GM13976 (cell line): ENCODE measurements around the gene KLF5.

ENCODE experiments used
- DNase-seq: peaks from one replicate; pipeline ENCODE4 v3.0.0; 2012; ENCODE audit warnings: low spot score
- in situ Hi-C: fragments of 300-500 bp; cut with MboI; formaldehyde crosslinking; loops from one replicate; pipeline ENCODE4 v1.12.0; 2022; ENCODE audit warnings: low sequenced_read_pairs, mixed read lengths, inconsistent platforms; ENCODE audit not compliant: unreplicated experiment
- TF ChIP-seq, protein P1 (sequence below): IDR thresholded peaks from 2 replicates; pipeline ENCODE4 v1.5.1; 2012; ENCODE audit warnings: borderline replicate concordance, mild to moderate bottlenecking; ENCODE audit not compliant: insufficient read depth; ENCODE audit errors: extremely low read depth, missing control alignments, control extremely low read depth

Gene KLF5

DNA sequence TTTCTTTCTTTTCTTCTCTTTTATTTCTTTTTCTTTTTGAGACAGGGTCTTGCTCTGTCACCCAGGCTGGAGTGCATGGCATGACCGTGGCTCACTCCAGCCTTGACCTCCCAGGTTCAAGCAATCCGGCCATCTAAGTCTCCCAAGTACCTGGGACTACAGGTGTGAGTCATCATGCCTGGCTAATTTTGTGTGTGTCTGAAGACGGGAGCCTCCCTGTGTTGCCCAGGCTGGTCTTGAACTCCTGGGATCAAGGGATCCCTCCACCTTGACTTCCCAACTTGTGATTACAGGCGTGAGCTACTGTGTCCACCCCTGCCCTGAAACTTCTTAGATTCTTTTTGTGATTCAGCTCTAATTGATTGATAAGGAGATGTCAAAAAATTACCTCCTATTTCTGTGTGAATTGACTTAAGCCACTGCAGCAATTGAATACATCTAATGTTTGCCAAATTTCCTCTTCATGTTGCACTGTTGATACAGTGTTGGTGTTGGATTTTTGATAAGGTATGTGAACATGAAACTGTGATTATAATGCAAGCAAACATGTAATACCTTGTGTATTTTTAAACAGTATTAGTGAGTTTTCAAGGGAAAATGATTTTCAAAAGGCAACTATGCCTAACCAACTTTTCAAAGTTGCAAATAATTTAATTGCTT is 22.6 kb downstream of the KLF5 start:
- in situ Hi-C loops: no loop called here
- TF ChIP-seq, protein P1, sequence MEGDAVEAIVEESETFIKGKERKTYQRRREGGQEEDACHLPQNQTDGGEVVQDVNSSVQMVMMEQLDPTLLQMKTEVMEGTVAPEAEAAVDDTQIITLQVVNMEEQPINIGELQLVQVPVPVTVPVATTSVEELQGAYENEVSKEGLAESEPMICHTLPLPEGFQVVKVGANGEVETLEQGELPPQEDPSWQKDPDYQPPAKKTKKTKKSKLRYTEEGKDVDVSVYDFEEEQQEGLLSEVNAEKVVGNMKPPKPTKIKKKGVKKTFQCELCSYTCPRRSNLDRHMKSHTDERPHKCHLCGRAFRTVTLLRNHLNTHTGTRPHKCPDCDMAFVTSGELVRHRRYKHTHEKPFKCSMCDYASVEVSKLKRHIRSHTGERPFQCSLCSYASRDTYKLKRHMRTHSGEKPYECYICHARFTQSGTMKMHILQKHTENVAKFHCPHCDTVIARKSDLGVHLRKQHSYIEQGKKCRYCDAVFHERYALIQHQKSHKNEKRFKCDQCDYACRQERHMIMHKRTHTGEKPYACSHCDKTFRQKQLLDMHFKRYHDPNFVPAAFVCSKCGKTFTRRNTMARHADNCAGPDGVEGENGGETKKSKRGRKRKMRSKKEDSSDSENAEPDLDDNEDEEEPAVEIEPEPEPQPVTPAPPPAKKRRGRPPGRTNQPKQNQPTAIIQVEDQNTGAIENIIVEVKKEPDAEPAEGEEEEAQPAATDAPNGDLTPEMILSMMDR: no peak
- no peak for DNase-seq

DNA sequence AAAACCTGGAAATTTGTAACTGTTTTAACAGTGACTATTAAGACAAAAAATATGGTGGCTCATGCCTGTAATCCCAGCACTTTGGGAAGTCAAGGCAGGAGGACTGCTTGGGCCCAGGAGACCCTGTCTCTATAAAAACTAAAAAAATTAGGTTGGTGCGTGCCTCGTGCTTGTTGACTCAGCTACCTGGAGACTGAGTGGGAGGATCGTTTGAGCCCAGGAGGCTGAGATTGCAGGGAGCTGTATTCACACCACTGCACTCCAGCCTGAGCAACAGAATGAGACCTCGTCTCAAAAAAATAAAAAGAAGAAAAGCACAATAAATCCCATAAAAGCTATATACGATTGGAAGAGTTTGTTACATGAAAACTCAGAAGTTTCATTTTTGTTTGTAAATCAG is 23.7 kb downstream of the KLF5 start:
- TF ChIP-seq, protein P1: no peak
- in situ Hi-C loops: no loop called here
- DNase-seq: no peak

DNA sequence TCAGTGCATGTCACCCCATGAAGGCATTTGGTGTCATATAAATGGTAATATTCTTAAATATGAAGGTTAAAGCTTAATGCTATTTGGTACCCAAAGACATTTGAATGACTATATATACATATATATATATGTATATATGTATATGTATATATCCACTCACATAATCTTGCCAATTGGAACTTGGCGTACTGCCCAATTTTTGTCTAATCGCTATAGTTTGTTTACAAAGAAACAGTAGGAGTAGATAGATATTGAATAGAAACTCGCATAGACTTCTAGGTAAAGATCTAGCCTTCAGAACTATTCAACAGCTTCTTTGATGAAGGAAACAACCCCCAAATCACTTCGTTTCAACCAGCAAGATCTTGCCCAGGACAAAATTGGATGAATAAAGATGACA is 24.1 kb downstream of the KLF5 start:
- TF ChIP-seq, protein P1: no peak
- in situ Hi-C loops: no loop called here
- no peak for DNase-seq

DNA sequence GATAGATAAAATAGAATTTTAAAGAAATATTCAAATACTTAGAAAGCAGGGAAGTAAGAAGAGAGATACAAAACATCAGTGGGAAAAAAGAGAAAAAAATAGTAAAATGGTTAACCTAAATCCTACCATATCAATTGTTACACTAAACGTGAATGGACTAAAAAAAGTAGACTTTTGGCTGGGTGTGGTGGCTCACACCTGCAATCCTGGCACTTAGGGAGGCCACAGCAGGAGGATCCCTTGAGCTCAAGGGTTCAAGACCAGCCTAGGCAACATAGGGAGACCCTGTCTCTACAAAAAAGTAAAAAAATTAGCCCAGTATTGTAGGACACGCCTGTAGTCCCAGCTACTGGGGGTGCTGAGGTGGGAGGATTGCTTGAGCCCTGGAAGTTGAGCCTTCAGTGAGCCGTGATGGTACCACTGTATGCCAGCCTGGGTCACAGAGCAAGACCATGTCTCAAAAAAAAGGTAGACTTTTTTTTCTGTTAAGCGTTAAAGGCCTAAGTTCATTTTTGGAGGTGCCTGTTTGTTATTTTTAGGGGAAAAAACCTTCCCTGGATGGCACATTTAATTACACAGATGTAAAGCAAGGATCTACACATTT is 29.6 kb downstream of the KLF5 start:
- TF ChIP-seq, protein P1: no peak
- DNase-seq: no peak
- in situ Hi-C loops: no loop called here

DNA sequence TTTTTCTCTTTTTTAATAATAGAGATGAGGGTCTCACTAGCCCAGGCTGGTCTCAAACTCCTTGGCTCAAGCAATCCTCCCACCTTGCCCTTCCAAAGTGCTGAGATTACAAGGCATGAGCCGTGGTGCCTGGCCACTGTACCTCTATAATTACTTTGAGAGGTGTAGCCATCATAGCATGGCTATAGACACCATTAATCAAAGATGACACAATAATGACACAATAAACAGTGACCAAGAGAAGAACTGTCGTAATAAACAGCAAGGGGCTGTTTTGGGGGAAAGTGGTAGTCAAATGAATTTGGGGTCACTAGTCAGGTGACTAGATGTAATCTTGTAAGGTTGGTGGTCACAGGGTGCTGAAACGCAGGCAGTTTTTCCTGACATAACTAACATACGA is 30.4 kb downstream of the KLF5 start:
- no peak for DNase-seq
- TF ChIP-seq, protein P1: no peak
- in situ Hi-C loops: no loop called here

DNA sequence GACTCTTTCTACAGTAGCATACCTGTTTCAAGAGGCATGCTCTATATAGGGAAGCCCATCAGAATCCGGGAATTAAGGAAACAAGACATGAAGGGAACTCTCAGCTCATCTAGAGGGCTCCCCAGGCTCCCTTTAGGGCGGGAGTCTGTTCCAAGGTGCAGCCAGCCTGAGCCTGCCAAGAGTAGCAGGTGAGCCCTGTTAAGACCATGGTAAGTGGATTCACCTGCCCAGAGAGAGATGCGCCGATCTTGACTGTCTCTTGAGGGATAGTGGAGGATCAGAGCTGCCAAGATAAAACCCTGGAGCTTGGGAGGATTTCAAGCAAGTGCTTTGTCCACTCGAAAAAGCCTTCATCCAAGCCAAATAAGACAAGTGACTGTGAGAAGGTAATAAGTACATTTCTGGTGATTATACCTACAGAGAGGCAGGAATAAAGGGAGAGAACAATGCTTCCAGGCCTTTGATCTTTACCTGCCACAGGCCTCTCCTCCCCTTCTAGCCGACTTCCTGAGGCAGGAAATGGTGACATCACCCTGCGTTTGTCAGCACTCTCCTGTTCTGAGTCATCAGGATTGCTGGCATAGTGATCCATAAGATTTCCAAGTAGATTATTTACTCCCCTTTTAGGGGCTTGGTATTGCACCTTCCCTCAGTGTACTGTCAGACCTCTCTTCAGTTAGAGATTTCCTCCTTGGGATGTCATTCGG is 31.5 kb downstream of the KLF5 start:
- in situ Hi-C loops: no loop called here
- TF ChIP-seq, protein P1: no peak
- DNase-seq: no peak

DNA sequence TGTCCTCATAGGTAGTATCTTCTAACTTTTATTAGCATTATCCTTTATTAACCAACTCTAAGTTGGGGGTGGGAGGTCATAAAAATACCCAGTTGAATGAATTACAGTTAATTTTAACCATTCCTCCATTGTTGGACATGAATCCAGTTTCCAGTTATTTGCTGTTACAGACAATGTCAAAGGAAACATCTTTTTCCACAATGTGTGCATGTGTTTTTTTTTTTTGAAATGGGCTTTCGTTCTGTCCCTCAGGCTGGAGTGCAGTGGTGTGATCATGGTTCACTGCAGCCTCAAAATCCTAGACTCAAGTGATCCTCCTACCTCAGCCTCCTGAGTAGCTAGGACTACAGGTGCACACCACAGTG is 32.0 kb downstream of the KLF5 start:
- in situ Hi-C loops: no loop called here
- no peak for DNase-seq
- TF ChIP-seq, protein P1: no peak
